Activated CD8-positive, alpha-beta memory T cell treated with anti-CD3 and anti-CD28 coated beads for 36 hours (primary cell): ENCODE data around the gene ISOC2. TPM values are rescaled to one million over a fixed set of nuclear protein-coding genes. Genes with fewer than 3 reads are reported as not detected.

Source experiments
- CTCF ChIA-PET: fragments of 350-600 bp; sonication (Branson Sonifier 250); formaldehyde crosslinking; loops from one replicate; lab custom pipeline; 2021; ENCODE audit warnings: antibody characterized with exemption; lab: Charles Lee
- POLR2A ChIA-PET: fragments of 350-600 bp; sonication (Branson Sonifier 250); formaldehyde crosslinking; loops from one replicate; lab custom pipeline; 2021; ENCODE audit warnings: antibody characterized with exemption; lab: Charles Lee
- total RNA-seq, 2 experiments: library from RNA; stranded (reverse); gene quantifications; one replicate each; pipeline ENCODE4 v1.2.3, GENCODE V29; 2021

Gene ISOC2
- total RNA-seq, 2 experiments from 2014 or later: 34.4 to 36.6 TPM

- ChIA-PET CTCF (interaction anchor here (0.6 to 3.3 kb wide), 27 partner anchors 9 to 342 kb away, joined by 3 to 46 read pairs (median 4); partner anchors contain the start of genes BRSK1, NAT14, ZNF628 and ZNF865), POLR2A (no interaction called here)
Observed at GRCh38 chr19:55467236-55468053, 6.0 kb upstream of the ISOC2 start.

GRCh38 chr19:55466241-55466614 lies 4.8 kb upstream of the ISOC2 start:
- ChIA-PET CTCF (interaction anchor here (1.2 to 3.3 kb wide), 6 partner anchors 10 to 212 kb away, joined by 4 to 46 read pairs (median 10); partner anchors contain the start of genes ZNF628 and ZNF865), POLR2A (no interaction called here)

GRCh38 chr19:55465460-55466240 lies 4.2 kb upstream of the ISOC2 start:
- ChIA-PET POLR2A (no interaction called here), CTCF (interaction anchor here (3.3 kb wide), 1 partner anchor 39 kb away, joined by 46 read pairs; no protein-coding TSS in a partner anchor)

GRCh38 chr19:55464662-55465054 lies 3.2 kb upstream of the ISOC2 start, which contains the start of gene C19orf85:
TSS of gene C19orf85 (minus strand) at chr19:55464751. CDS start at chr19:55464554, 197 bp downstream.
- ChIA-PET POLR2A (no interaction called here), CTCF (no interaction called here)

- CTCF ChIA-PET: interaction anchor here (0.6 to 1.6 kb wide), 2 partner anchors 39 to 175 kb away, joined by 3 to 6 read pairs; no protein-coding TSS in a partner anchor
- POLR2A ChIA-PET: no interaction called here
Observed at GRCh38 chr19:55464039-55464661, 2.7 kb upstream of the ISOC2 start.

- ChIA-PET POLR2A (no interaction called here), CTCF (interaction anchor here (0.6 to 1.6 kb wide), 2 partner anchors 40 to 175 kb away, joined by 3 to 6 read pairs; no protein-coding TSS in a partner anchor)
Observed at GRCh38 chr19:55463583-55464031, 2.2 kb upstream of the ISOC2 start.

- ChIA-PET POLR2A (no interaction called here), CTCF (interaction anchor here (1.6 kb wide), 1 partner anchor 41 kb away, joined by 6 read pairs; no protein-coding TSS in a partner anchor)
Observed at GRCh38 chr19:55462722-55463121, 1.3 kb upstream of the ISOC2 start.

GRCh38 chr19:55461974-55462626 lies 658 bp upstream of the ISOC2 start:
- CTCF ChIA-PET: interaction anchor here (0.9 to 1.6 kb wide), 4 partner anchors 9 to 42 kb away, joined by 3 to 6 read pairs (median 4); no protein-coding TSS in a partner anchor
- POLR2A ChIA-PET: interaction anchor here (1.0 kb wide), 1 partner anchor 15 kb away, joined by 8 read pairs; the partner anchor contains the start of gene ZNF628

- CTCF ChIA-PET: interaction anchor here (1.0 kb wide), 1 partner anchor 43 kb away, joined by 4 read pairs; no protein-coding TSS in a partner anchor
Observed at GRCh38 chr19:55460670-55461258, 678 bp downstream of the ISOC2 start.

GRCh38 chr19:55459950-55460657 lies 1.3 kb downstream of the ISOC2 start:
- POLR2A ChIA-PET: no interaction called here
- CTCF ChIA-PET: interaction anchor here (1.0 to 1.1 kb wide), 2 partner anchors 12 to 44 kb away, joined by 3 to 4 read pairs; no protein-coding TSS in a partner anchor

More at GRCh38 chr19:55460670-55461258, 678 bp downstream of the ISOC2 start:
- POLR2A ChIA-PET: no interaction called here

- CTCF ChIA-PET: interaction anchor here (1.0 to 1.1 kb wide), 2 partner anchors 12 to 44 kb away, joined by 3 to 4 read pairs; no protein-coding TSS in a partner anchor
- POLR2A ChIA-PET: no interaction called here
Observed at GRCh38 chr19:55459551-55459949, 1.9 kb downstream of the ISOC2 start.

- ChIA-PET CTCF (no interaction called here), POLR2A (no interaction called here)
Observed at GRCh38 chr19:55457683-55458457, 3.6 kb downstream of the ISOC2 start.

- ChIA-PET POLR2A (no interaction called here), CTCF (no interaction called here)
Observed at GRCh38 chr19:55456347-55456746, 5.1 kb downstream of the ISOC2 start.

GRCh38 chr19:55455576-55456235 lies 5.7 kb downstream of the ISOC2 start:
- POLR2A ChIA-PET: no interaction called here
- CTCF ChIA-PET: no interaction called here

GRCh38 chr19:55454787-55455243 lies 6.6 kb downstream of the ISOC2 start:
- ChIA-PET POLR2A (no interaction called here), CTCF (no interaction called here)
